GM23248 (cell line): ENCODE results near the gene TBC1D1.

Experiments used
- EZH2 ChIP-seq: fragments of 200-600 bp; sonication (generic); IDR thresholded peaks from 2 replicates; pipeline ENCODE4 v1.6.1; 2018; ENCODE audit warnings: antibody characterized with exemption, mild to moderate bottlenecking; ENCODE audit not compliant: insufficient read depth, poor library complexity, severe bottlenecking
- EZH2phosphoT487 ChIP-seq: fragments of 200-600 bp; sonication (generic); IDR thresholded peaks from 2 replicates; pipeline ENCODE4 v1.6.1; 2018; ENCODE audit warnings: antibody characterized with exemption, moderate library complexity, mild to moderate bottlenecking, low read depth; ENCODE audit not compliant: insufficient read depth

GRCh38 chr4:38154681-38155588 is 264.1 kb downstream of the TBC1D1 start:
- TF ChIP-seq EZH2phosphoT487 (no peak), EZH2 (no peak)
